ENCODE measurements around the gene SLC25A13. TPM values are rescaled to one million over a fixed set of nuclear protein-coding genes. Genes with fewer than 3 reads are reported as not detected.
A peak's percentile ranks its signal among the peaks of the same experiment; 100 is the strongest.

The SLC25A13 gene
- total and polyA plus RNA-seq, 2 of the 13 experiments (the other 11 are each of a cell fraction or from before 2014, with no cell fraction given) = 36.2 to 84.9 TPM

- TF ChIP-seq ATF4 (CRISPR knock-in tag; IDR thresholded peaks at IDR 0.05) = peak in 1 of 2 experiments; percentile 31; a peak in 1 of 4 replicates
- no peak for TF ChIP-seq ZNF672 (CRISPR knock-in tag; IDR thresholded peaks at IDR 0.05)
- 0 out of 2 replicates have a peak, but pooled peaks have one; percentile 53 for TF ChIP-seq ZBTB26 (CRISPR knock-in tag; IDR thresholded peaks at IDR 0.05; ENCODE audit: borderline replicate concordance)
- TF ChIP-seq CERS6 (CRISPR knock-in tag; IDR thresholded peaks at IDR 0.05) = no peak
- TF ChIP-seq RXRA (CRISPR knock-in tag; IDR thresholded peaks at IDR 0.05) = peak; percentile 53; the same call in 1 of the 2 replicates
- TF ChIP-seq ZNF18 (CRISPR knock-in tag; IDR thresholded peaks at IDR 0.05; ENCODE audit: insufficient replicate concordance) = no peak
- peak; percentile 97 for TF ChIP-seq ELF3 (CRISPR knock-in tag; IDR thresholded peaks at IDR 0.05)
- peak; percentile 75; the same call in 1 of the 2 replicates for TF ChIP-seq RBAK (CRISPR knock-in tag; IDR thresholded peaks at IDR 0.05)
- peak; percentile 72 for TF ChIP-seq SKIL (CRISPR knock-in tag; IDR thresholded peaks at IDR 0.05; ENCODE audit: borderline replicate concordance)
- 0 out of 2 replicates have a peak, but pooled peaks have one; percentile 63 for TF ChIP-seq IRF9 (CRISPR knock-in tag; IDR thresholded peaks at IDR 0.05; ENCODE audit: borderline replicate concordance)
- peak; percentile 89 for TF ChIP-seq TGIF2 (CRISPR knock-in tag; IDR thresholded peaks at IDR 0.05)
- TF ChIP-seq ZNF878 (CRISPR knock-in tag; IDR thresholded peaks at IDR 0.05) = peak; percentile 66; the same call in 1 of the 2 replicates
- peak; percentile 70; the same call in 1 of the 2 replicates for TF ChIP-seq ZNF788 (CRISPR knock-in tag; IDR thresholded peaks at IDR 0.05; ENCODE audit: borderline replicate concordance)
- TF ChIP-seq ZNF710 (CRISPR knock-in tag; IDR thresholded peaks at IDR 0.05; ENCODE audit: borderline replicate concordance) = peak; percentile 88; the same call in 1 of the 2 replicates
- TF ChIP-seq FOXK2 (IDR thresholded peaks at IDR 0.05) = peak; percentile 90
- TF ChIP-seq GFI1 (CRISPR knock-in tag; IDR thresholded peaks at IDR 0.05; ENCODE audit: borderline replicate concordance) = peak; percentile 84
- peak; percentile 93; the same call in 1 of the 2 replicates for TF ChIP-seq ZNF746 (CRISPR knock-in tag; IDR thresholded peaks at IDR 0.05)
- TF ChIP-seq ZNF260 (CRISPR knock-in tag; IDR thresholded peaks at IDR 0.05; ENCODE audit: borderline replicate concordance, low read depth) = no peak
Observed at GRCh38 chr7:96303105-96303685, 18.7 kb downstream of the SLC25A13 start (continued).
